BLaER1 (cell line): ENCODE data around the gene ADM5.
A peak's percentile ranks its signal among the peaks of the same experiment; 100 is the strongest.

Source experiments
- H3K27ac ChIP-seq: shearing (Covaris generic); formaldehyde crosslinking; 2 replicates; pipeline ENCODE4 v1.8.1; 2022
- H3K27me3 ChIP-seq: shearing (Covaris generic); formaldehyde crosslinking; 2 replicates; pipeline ENCODE4 v1.8.1; 2022
- H3K36me3 ChIP-seq: shearing (Covaris generic); formaldehyde crosslinking; 2 replicates; pipeline ENCODE4 v1.8.1; 2022
- H3K4me1 ChIP-seq: shearing (Covaris generic); formaldehyde crosslinking; 2 replicates; pipeline ENCODE4 v1.8.1; 2022
- H3K4me2 ChIP-seq: shearing (Covaris generic); formaldehyde crosslinking; 2 replicates; pipeline ENCODE4 v1.8.1; 2022
- H3K4me3 ChIP-seq: shearing (Covaris generic); formaldehyde crosslinking; 2 replicates; pipeline ENCODE4 v1.8.1; 2022
- H3K9ac ChIP-seq: shearing (Covaris generic); formaldehyde crosslinking; 2 replicates; pipeline ENCODE4 v1.8.1; 2022
- H3K9me3 ChIP-seq: shearing (Covaris generic); formaldehyde crosslinking; 2 replicates; pipeline ENCODE4 v1.8.1; 2022
- H4K20me1 ChIP-seq: shearing (Covaris generic); formaldehyde crosslinking; 2 replicates; pipeline ENCODE4 v1.8.1; 2022
- Cebpa-rat ChIP-seq: shearing (Covaris generic); IDR thresholded peaks from 2 replicates; pipeline ENCODE4 v1.8.1; 2022

ADM5 gene

DNA sequence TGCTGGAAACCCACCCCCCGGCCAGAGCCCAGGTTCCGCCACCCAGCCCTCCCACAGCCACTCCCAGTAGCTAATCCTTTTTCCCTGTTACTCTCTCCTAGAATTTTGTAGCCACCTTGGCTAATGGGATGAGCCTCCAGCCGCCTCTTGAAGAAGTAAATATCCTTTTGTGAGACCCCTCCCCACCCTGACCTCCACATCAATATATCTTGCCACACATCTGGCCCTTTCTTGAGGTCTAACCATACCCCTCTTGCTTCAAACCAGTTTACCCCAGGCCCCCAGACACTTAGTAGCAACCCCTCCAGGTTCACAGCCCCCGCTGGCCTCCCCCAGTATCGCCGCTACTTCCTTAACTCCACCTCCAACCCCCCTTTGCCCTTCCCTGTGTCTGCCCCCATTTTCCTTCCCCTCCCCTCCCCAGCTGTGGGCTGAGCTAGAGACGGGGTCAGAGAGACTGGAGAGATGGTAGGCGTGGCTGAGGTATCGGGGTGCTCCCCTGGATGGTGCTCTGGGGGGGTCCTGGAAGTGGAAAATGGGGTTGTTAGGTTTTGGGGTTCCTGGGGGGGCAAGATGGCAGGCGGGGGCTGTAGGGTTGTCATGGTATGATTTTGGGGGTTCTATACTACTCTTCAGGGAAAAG, 9.5 kb upstream of the ADM5 start:
- Histone ChIP-seq H3K9ac (peak overlapping the region; percentile 48; the same call in 1 of the 2 replicates), H3K9me3 (no peaks in the 10 kb centered on the region), H3K4me1 (peaks cover 45% of the 10 kb centered on the region), H3K4me3 (peak overlapping the region; percentile 22; the same call in 1 of the 2 replicates), H3K36me3 (peaks cover 41% of the 10 kb centered on the region), H3K4me2 (peak overlapping the region; percentile 97), H3K27me3 (no peaks in the 10 kb centered on the region), H4K20me1 (peaks cover 73% of the 10 kb centered on the region), H3K27ac (peak overlapping the region; percentile 26; the same call in 1 of the 2 replicates)
- no peak for TF ChIP-seq Cebpa-rat

GRCh38 chr19:49680421-49681351, 8.7 kb upstream of the ADM5 start:
- peak overlapping the region; percentile 97 for H3K4me2 ChIP-seq
- no peaks in the 10 kb centered on the region for H3K9me3 ChIP-seq
- H3K27me3 ChIP-seq = no peaks in the 10 kb centered on the region
- peaks cover 81% of the 10 kb centered on the region for H4K20me1 ChIP-seq
- peak overlapping the region; percentile 48; the same call in 1 of the 2 replicates for H3K9ac ChIP-seq
- peaks cover 49% of the 10 kb centered on the region for H3K36me3 ChIP-seq
- H3K4me1 ChIP-seq = peaks cover 37% of the 10 kb centered on the region
- H3K27ac ChIP-seq = peak overlapping the region; percentile 26; the same call in 1 of the 2 replicates
- peak overlapping the region; percentile 22; the same call in 1 of the 2 replicates for H3K4me3 ChIP-seq
- no peak for TF ChIP-seq Cebpa-rat

DNA sequence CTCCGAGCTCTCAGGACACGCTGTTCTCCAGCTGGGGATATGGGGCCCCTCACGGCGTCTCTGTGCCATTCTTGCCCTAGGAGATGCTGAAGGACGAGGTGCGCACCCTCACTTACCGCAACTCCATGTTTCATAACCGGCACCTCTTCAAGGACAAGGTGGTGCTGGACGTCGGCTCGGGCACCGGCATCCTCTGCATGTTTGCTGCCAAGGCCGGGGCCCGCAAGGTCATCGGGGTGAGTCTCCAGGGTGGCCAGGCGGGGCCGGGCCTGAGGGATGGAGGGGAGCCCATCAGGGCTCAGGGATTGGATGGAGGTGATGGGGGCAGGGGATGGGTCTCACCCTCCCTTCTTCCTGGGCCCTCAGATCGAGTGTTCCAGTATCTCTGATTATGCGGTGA, 7.6 kb upstream of the ADM5 start:
- no peak overlapping the region for H3K9ac ChIP-seq
- H3K27ac ChIP-seq = no peak overlapping the region
- no peak overlapping the region for H3K4me2 ChIP-seq
- no peak for TF ChIP-seq Cebpa-rat
- no peaks in the 10 kb centered on the region for H3K27me3 ChIP-seq
- no peak overlapping the region for H3K4me3 ChIP-seq
- H3K4me1 ChIP-seq = peaks cover 34% of the 10 kb centered on the region
- H4K20me1 ChIP-seq = peaks cover 90% of the 10 kb centered on the region
- H3K36me3 ChIP-seq = peaks cover 58% of the 10 kb centered on the region
- no peaks in the 10 kb centered on the region for H3K9me3 ChIP-seq

DNA sequence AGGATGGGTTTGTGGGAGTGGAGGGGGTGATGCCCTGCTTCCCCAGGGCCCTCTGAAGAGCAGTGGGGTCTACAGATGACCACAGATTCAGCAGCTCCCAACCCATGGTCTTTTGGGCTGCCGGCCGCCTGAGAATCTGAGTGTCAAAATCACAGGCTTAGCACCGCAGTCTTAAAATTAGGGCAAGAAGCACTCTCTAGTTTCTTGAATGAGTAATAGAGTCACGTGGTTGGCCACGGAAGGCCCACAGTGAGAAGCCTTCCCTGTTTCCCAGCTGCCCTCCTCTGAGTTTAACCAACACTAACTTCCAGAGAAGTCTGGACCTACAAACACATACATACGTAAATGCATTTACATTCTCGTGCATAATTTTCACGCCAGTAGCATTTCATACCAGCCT, 7.1 kb upstream of the ADM5 start:
- H3K9ac ChIP-seq = no peak overlapping the region
- no peak for TF ChIP-seq Cebpa-rat
- peaks cover 62% of the 10 kb centered on the region for H3K36me3 ChIP-seq
- H3K4me3 ChIP-seq = no peak overlapping the region
- H3K27ac ChIP-seq = no peak overlapping the region
- H3K9me3 ChIP-seq = no peaks in the 10 kb centered on the region
- H3K4me1 ChIP-seq = peaks cover 38% of the 10 kb centered on the region
- no peak overlapping the region for H3K4me2 ChIP-seq
- no peaks in the 10 kb centered on the region for H3K27me3 ChIP-seq
- peaks cover 94% of the 10 kb centered on the region for H4K20me1 ChIP-seq

GRCh38 chr19:49683814-49684250, 5.6 kb upstream of the ADM5 start:
- peaks cover 97% of the 10 kb centered on the region for H4K20me1 ChIP-seq
- no peaks in the 10 kb centered on the region for H3K27me3 ChIP-seq
- peaks cover 46% of the 10 kb centered on the region for H3K4me1 ChIP-seq
- peaks cover 77% of the 10 kb centered on the region for H3K36me3 ChIP-seq
- no peak overlapping the region for H3K4me2 ChIP-seq
- H3K27ac ChIP-seq = no peak overlapping the region
- H3K4me3 ChIP-seq = no peak overlapping the region
- no peaks in the 10 kb centered on the region for H3K9me3 ChIP-seq
- no peak for TF ChIP-seq Cebpa-rat
- H3K9ac ChIP-seq = no peak overlapping the region

GRCh38 chr19:49684251-49684982, 5.0 kb upstream of the ADM5 start:
- Histone ChIP-seq H3K36me3 (peaks cover 83% of the 10 kb centered on the region), H3K4me2 (no peak overlapping the region), H4K20me1 (peaks cover 97% of the 10 kb centered on the region), H3K27me3 (peaks cover 5% of the 10 kb centered on the region; the same call in 1 of the 2 replicates), H3K4me1 (peaks cover 45% of the 10 kb centered on the region), H3K9ac (no peak overlapping the region), H3K4me3 (no peak overlapping the region), H3K9me3 (no peaks in the 10 kb centered on the region), H3K27ac (no peak overlapping the region)
- TF ChIP-seq Cebpa-rat = no peak

- Histone ChIP-seq H3K4me3 (no peak overlapping the region), H3K36me3 (peaks cover 89% of the 10 kb centered on the region), H4K20me1 (peaks cover 97% of the 10 kb centered on the region), H3K9me3 (no peaks in the 10 kb centered on the region), H3K27ac (no peak overlapping the region), H3K9ac (no peak overlapping the region), H3K4me2 (no peak overlapping the region), H3K4me1 (peaks cover 39% of the 10 kb centered on the region), H3K27me3 (peaks cover 10% of the 10 kb centered on the region)
- TF ChIP-seq Cebpa-rat = no peak
These were observed 4.3 kb upstream of the ADM5 start for GRCh38 chr19:49684983-49685553.

DNA sequence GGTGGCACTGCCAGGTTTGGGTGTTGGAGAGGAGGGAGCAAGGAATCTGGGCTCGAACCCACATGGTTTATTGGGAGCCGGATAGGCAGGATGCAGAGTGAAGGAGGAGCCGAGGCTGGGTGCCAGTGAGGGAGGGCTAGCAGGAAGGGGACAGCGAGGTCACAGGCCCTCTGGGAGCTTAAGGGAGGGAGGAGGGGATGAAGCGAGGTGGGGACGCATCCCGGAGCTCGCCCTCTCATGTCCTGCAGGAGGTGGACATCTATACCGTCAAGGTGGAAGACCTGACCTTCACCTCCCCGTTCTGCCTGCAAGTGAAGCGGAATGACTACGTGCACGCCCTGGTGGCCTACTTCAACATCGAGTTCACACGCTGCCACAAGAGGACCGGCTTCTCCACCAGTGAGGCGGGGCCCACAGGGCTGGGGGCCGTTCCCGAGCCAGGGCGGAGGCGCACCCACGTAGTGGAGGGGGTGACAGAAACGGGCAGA, 3.5 kb upstream of the ADM5 start:
- no peak for TF ChIP-seq Cebpa-rat
- Histone ChIP-seq H4K20me1 (peaks cover 94% of the 10 kb centered on the region), H3K9ac (no peak overlapping the region), H3K4me1 (peaks cover 39% of the 10 kb centered on the region), H3K9me3 (no peaks in the 10 kb centered on the region), H3K27ac (no peak overlapping the region), H3K27me3 (peaks cover 19% of the 10 kb centered on the region), H3K36me3 (peaks cover 89% of the 10 kb centered on the region), H3K4me2 (no peak overlapping the region), H3K4me3 (no peak overlapping the region)

- Histone ChIP-seq H3K4me3 (no peak overlapping the region), H3K9ac (no peak overlapping the region), H3K4me1 (peaks cover 41% of the 10 kb centered on the region), H3K4me2 (peak overlapping the region; percentile 71), H3K27ac (peak overlapping the region; percentile 46; the same call in 1 of the 2 replicates), H3K36me3 (peaks cover 82% of the 10 kb centered on the region), H4K20me1 (peaks cover 87% of the 10 kb centered on the region), H3K27me3 (peaks cover 26% of the 10 kb centered on the region), H3K9me3 (no peaks in the 10 kb centered on the region)
- TF ChIP-seq Cebpa-rat = no peak
These were observed 2.8 kb upstream of the ADM5 start for GRCh38 chr19:49686503-49687088.
